Sciatic nerve (tissue), 2 donors: ENCODE results near the gene HPRT1. TPM values are rescaled to one million over a fixed set of nuclear protein-coding genes. Genes with fewer than 3 reads are reported as not detected.

Experiments used
- ATAC-seq: fragments of 200-7000 bp; cut with Tn5 transposase; one replicate; pipeline ENCODE4 v1.9.1; 2020; ENCODE audit warnings: mild to moderate bottlenecking, moderate library complexity
- DNase-seq: peaks from one replicate; pipeline ENCODE4 v3.0.0-alpha.2; 2020; ENCODE audit warnings: low spot score
- intact Hi-C: fragments of 100-400 bp; cut with DNase I; formaldehyde crosslinking; loops from one replicate; pipeline ENCODE4 v1.14.2; 2022
- total RNA-seq: library from RNA; stranded (reverse); fragmentation: NEBNext Ultra II Directional; extraction: Animal tissue kit (Norgen Biotek cat#: 25700); gene quantifications from one replicate; pipeline ENCODE4 v1.2.1, GENCODE V29; 2021
- donor health status: DM: no; HTN: no; CAD: no.
- donor health status: DM: no; HTN: no; CAD: no.

The HPRT1 gene
- total RNA-seq, 1 donor from 2014 or later = 16.2 TPM

DNA sequence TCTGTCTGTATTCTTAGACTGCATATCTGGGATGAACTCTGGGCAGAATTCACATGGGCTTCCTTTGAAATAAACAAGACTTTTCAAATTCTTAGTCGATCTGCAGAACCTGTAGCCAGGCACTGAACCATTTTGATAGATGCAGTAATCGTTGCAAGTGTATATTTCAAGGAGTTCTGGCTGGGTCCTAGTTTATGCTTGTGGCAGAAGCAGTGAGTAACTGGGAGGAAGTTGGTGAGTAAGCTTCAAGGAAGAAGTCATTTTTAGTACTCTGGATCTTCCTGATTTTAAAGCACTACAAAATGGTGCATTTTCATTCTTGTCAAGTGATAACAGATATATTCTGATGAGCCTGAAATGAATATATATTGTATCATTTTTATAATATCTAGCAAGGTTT is 9.5 kb downstream of the HPRT1 start:
- DNase-seq (no peak), ATAC-seq (no peak)
- intact Hi-C loops = no loop called here

DNA sequence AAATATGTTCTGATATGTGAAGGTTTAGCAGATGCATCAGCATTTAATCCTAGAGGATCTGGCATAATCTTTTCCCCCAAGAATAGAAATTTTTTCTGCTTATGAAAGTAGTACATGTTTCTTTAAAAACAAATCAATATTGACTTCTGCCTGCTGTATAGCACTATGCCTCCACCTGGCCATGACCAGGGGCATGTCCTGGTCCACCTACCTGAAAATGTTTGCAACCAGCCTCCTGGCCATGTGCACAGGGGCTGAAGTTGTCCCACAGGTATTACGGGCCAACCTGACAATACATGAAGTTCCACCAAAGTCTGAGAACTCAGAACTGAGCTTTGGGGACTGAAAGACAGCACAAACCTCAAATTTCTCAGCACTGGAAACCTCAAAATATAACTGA is 10.0 kb downstream of the HPRT1 start:
- intact Hi-C loops = no loop called here
- no peak for DNase-seq
- no peak for ATAC-seq

GRCh38 chrX:134472041-134472440 is 12.1 kb downstream of the HPRT1 start:
- intact Hi-C loops = no loop called here

GRCh38 chrX:134476284-134476683 is 16.3 kb downstream of the HPRT1 start:
- ATAC-seq (no peak), DNase-seq (no peak)
- intact Hi-C loops = no loop called here

More at GRCh38 chrX:134472041-134472440, 12.1 kb downstream of the HPRT1 start:
- DNase-seq (no peak), ATAC-seq (no peak)

- no peak for DNase-seq
- intact Hi-C loops = no loop called here
- no peak for ATAC-seq
Measured at GRCh38 chrX:134478374-134478773, 18.4 kb downstream of the HPRT1 start.

- no peak for ATAC-seq
- DNase-seq = no peak
- intact Hi-C loops = no loop called here
Measured at GRCh38 chrX:134480061-134480460, 20.1 kb downstream of the HPRT1 start.

- intact Hi-C loops = no loop called here
- ATAC-seq (no peak), DNase-seq (no peak)
Measured at GRCh38 chrX:134481339-134481738, 21.4 kb downstream of the HPRT1 start.

DNA sequence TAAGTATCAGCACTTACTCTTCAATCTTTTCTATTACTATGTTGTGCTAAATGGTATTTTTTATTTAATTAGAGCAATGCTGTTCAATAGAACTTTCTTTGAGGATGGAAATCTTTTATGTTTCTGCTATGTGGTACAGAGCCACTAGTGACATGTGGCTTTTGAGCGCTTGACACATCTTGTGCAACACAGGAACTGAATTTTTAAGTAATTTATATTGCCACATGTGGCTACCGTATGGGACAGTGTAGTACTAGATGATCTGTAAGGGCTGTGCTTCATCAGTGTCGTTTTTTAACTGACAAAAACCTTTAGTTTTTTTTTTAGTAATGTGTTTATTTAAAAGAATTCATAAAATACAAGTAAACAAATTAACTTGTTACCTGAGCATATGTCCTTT is 22.4 kb downstream of the HPRT1 start:
- DNase-seq (no peak), ATAC-seq (no peak)
- intact Hi-C loops = no loop called here

GRCh38 chrX:134484039-134484438 is 24.1 kb downstream of the HPRT1 start:
- DNase-seq (no peak), ATAC-seq (no peak)
- intact Hi-C loops = no loop called here

DNA sequence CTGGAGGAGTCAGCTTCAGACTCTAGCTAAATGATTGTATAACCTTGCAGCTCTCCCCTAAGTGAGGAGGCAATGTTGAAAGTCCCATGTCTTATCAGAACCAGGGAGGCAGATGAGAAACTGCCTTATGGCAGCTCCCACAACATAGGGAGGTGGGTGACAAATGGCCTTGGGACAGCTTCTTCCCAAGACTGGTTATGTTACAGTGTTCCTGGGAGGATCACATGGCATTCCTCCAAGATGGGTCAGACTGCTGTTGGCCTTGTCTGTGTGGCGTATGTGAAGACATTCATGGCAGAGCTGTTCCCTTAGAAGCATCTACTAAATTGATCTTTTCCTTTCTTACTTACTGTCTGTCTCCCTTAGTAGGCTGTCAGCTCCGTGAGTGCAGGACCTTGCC is 42.0 kb downstream of the HPRT1 start:
- intact Hi-C loops = no loop called here
- no peak for DNase-seq
- ATAC-seq = no peak

GRCh38 chrX:134502686-134503085 is 42.7 kb downstream of the HPRT1 start:
- intact Hi-C loops = no loop called here
- no peak for ATAC-seq
- no peak for DNase-seq

DNA sequence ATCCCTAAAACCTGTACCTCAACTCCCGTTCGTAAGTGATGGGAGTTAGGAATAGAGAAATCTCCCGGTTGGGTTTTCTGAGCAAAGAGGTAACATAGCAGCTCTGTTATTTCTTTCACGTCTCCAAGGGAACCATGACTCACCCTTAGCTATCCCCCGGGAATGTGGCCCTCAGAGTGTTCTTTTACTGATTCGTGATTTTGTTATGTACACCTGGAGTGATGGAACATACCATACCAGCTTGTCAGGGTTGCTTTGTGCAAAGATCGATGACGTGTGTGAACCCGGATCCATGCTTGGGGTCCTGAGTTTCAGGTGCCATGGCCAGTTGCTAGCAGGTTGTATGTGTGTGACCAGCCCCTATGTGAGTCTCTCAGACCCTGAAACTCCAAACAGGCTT is 52.6 kb downstream of the HPRT1 start:
- DNase-seq (no peak), ATAC-seq (no peak)
- intact Hi-C loops = no loop called here

DNA sequence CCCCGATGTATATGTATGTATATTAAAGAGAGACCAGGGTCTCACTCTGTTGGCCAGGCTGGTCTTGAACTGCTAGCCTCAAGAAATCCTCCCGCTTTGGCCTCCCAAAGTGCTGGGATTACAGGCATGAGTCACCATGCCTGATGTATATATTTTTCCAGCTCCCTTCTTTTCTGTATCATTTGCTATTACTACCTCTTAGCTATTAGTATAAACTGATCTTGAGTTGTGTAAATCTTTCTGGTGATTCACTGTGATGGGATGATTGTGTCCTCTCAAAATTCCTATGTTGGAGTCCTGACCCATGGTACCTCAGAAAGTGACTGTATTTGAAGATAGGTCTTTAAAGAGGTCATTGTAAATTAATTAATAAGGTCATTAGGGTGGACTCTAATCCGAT is 53.1 kb downstream of the HPRT1 start:
- no peak for DNase-seq
- no peak for ATAC-seq
- intact Hi-C loops = no loop called here

DNA sequence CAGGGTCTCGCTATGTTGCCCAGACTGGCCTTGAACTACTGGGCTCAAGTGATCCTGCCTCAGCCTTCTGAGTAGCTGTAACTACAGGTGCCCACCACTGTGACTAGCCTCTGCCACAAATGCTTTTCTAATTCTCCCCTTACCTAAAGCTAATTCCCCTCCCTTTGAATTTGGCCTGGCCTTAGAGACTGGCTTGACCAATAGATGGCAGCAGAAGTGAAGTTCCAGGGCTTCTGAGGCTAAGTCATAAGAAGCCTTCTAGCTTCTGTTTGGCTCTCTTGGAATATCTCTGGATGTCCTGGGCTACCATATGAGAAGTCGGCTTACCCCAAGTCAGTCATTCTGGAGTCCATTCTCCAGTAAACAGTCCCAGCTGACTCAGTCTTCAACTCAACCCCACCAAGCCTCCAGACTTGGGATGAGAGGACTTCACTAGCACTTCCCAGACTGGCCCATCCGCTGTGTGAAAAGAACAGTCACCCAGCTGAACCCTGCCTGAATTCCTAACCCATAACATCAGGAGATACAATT is 61.0 kb downstream of the HPRT1 start:
- intact Hi-C loops = no loop called here
- no peak for DNase-seq

DNA sequence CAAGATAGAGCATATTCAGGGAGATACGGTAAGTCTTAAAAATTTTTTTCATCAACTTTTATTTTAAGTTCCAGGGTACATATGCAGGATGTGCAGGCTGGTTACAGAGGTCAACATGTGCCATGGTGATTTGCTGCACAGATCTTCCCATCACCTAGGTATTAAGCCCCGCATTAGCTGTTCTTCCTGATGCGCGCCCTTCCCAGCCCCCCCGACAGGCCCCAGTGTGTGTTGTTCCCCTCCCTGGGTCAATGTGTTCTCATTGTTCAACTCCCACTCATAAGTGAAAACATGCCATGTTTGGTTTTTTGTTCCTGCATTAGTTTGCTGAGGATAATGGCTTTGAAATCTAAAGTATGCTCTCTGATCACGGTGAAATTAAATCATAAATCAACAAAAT is 64.2 kb downstream of the HPRT1 start:
- no peak for DNase-seq
- intact Hi-C loops = no loop called here
- ATAC-seq = no peak

More for the DNA sequence above, 61.0 kb downstream of the HPRT1 start:
- ATAC-seq = peak; percentile 68

GRCh38 chrX:134525086-134525792 is 65.3 kb downstream of the HPRT1 start:
- intact Hi-C loops = no loop called here
- DNase-seq (no peak), ATAC-seq (no peak)

DNA sequence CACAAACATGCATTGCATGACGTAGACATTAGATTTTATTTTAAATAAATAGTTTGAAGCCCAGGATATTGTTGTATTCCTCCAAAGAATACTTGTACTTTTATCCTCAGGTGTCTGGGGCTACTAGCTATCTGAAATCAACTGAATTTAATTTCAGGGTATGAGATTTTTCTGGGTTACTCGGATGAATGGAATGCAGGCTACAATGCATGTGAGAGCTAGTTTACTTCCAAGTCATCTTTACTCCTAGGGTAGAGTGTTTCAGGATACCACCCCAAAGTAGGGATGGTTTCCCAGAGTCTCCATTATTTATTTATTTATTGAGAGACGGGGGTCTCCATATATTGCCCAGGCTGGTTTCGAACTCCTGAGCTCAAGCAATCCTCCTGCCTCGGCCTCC is 66.4 kb downstream of the HPRT1 start:
- intact Hi-C loops = no loop called here
- DNase-seq = no peak
- ATAC-seq = no peak

GRCh38 chrX:134528960-134529359 is 69.0 kb downstream of the HPRT1 start:
- ATAC-seq (peak; percentile 24), DNase-seq (no peak)
- intact Hi-C loops = no loop called here

- DNase-seq (no peak), ATAC-seq (peak; percentile 17)
- intact Hi-C loops = no loop called here
Measured at GRCh38 chrX:134529481-134529880, 69.5 kb downstream of the HPRT1 start.

GRCh38 chrX:134530845-134531244 is 70.9 kb downstream of the HPRT1 start:
- no peak for DNase-seq
- intact Hi-C loops = no loop called here
- no peak for ATAC-seq

DNA sequence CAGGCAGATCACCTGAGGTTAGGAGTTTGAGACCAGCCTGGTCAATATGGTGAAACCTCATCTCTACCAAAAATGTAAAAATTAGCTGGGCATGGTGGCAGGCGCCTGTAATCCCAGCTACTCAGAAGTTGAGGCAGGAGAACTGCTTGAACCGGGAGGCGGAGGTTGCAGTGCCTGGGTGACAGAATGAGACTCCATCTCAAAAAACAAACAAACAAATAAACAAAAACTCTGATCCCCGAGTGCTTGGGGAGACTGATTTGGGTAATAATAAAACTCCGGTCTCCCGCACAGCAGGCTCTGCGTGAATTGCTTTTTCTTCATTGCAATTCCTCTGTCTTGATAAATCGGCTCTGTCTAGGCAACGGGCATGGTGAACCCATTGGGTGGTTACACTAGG is 73.4 kb downstream of the HPRT1 start:
- ATAC-seq (no peak), DNase-seq (no peak)
- intact Hi-C loops = no loop called here
